ENCODE results near the gene LITAF. TPM values are rescaled to one million over a fixed set of nuclear protein-coding genes. Genes with fewer than 3 reads are reported as not detected.
A peak's percentile ranks its signal among the peaks of the same experiment; 100 is the strongest.
"Not testable (repeated sequence)": the region's sequence is repeated elsewhere in the genome, so short reads cannot be mapped to it uniquely, and the experiment has no call there.

Gene LITAF
- total RNA-seq, 1 donor from 2014 or later = 40.5 TPM

- intact Hi-C loops (cut with DNase I) = no loop called here
- DNase-seq (ENCODE audit: low spot score) = no peak
These were observed 3.6 kb downstream of the LITAF start for GRCh38 chr16:11583166-11583565.

- intact Hi-C loops (cut with DNase I) = no loop called here
- no peak for DNase-seq (ENCODE audit: low spot score)
These were observed 4.4 kb downstream of the LITAF start for GRCh38 chr16:11582157-11582814.

- intact Hi-C loops (cut with DNase I) = no loop called here
- DNase-seq (ENCODE audit: low spot score) = no peak
These were observed 5.0 kb downstream of the LITAF start for GRCh38 chr16:11581678-11582077.

GRCh38 chr16:11580451-11581086 is 6.2 kb downstream of the LITAF start:
- intact Hi-C loops (cut with DNase I) = no loop called here

GRCh38 chr16:11577290-11577660 is 9.4 kb downstream of the LITAF start:
- DNase-seq (ENCODE audit: low spot score); intact Hi-C loops (cut with DNase I): not testable (repeated sequence)

More at GRCh38 chr16:11580451-11581086, 6.2 kb downstream of the LITAF start:
- peak; percentile 36 for DNase-seq (ENCODE audit: low spot score)

GRCh38 chr16:11576427-11577289 is 10.1 kb downstream of the LITAF start:
- DNase-seq (ENCODE audit: low spot score) = no peak
- intact Hi-C loops (cut with DNase I) = no loop called here

- intact Hi-C loops (cut with DNase I) = no loop called here
- DNase-seq (ENCODE audit: low spot score) = no peak
These were observed 11.5 kb downstream of the LITAF start for GRCh38 chr16:11575223-11575589.

- intact Hi-C loops (cut with DNase I) = no loop called here
- DNase-seq (ENCODE audit: low spot score) = peak; percentile 53
These were observed 14.3 kb downstream of the LITAF start for GRCh38 chr16:11572301-11572995.

- no peak for DNase-seq (ENCODE audit: low spot score)
- intact Hi-C loops (cut with DNase I) = no loop called here
These were observed 15.2 kb downstream of the LITAF start for GRCh38 chr16:11571549-11571948.

- DNase-seq (ENCODE audit: low spot score) = no peak
- intact Hi-C loops (cut with DNase I) = no loop called here
These were observed 15.9 kb downstream of the LITAF start for GRCh38 chr16:11570806-11571205.

- no peak for DNase-seq (ENCODE audit: low spot score)
- intact Hi-C loops (cut with DNase I) = no loop called here
These were observed 16.5 kb downstream of the LITAF start for GRCh38 chr16:11570258-11570657.

GRCh38 chr16:11566398-11566797 is 20.3 kb downstream of the LITAF start:
- DNase-seq (ENCODE audit: low spot score) = no peak
- intact Hi-C loops (cut with DNase I) = no loop called here

GRCh38 chr16:11565665-11566064 is 21.1 kb downstream of the LITAF start:
- intact Hi-C loops (cut with DNase I) = no loop called here
- no peak for DNase-seq (ENCODE audit: low spot score)

GRCh38 chr16:11564046-11564926 is 22.4 kb downstream of the LITAF start:
- DNase-seq (ENCODE audit: low spot score) = no peak

GRCh38 chr16:11563493-11564040 is 23.2 kb downstream of the LITAF start:
- no peak for DNase-seq (ENCODE audit: low spot score)
- intact Hi-C loops (cut with DNase I) = no loop called here

More at GRCh38 chr16:11564046-11564926, 22.4 kb downstream of the LITAF start:
- intact Hi-C loops (cut with DNase I) = no loop called here

GRCh38 chr16:11562941-11563340 is 23.8 kb downstream of the LITAF start:
- intact Hi-C loops (cut with DNase I) = no loop called here
- DNase-seq (ENCODE audit: low spot score) = no peak

- intact Hi-C loops (cut with DNase I) = no loop called here
- DNase-seq (ENCODE audit: low spot score) = no peak
These were observed 24.3 kb downstream of the LITAF start for GRCh38 chr16:11562411-11562810.

GRCh38 chr16:11561856-11562255 is 24.9 kb downstream of the LITAF start:
- DNase-seq (ENCODE audit: low spot score) = no peak
- intact Hi-C loops (cut with DNase I) = no loop called here

- no peak for DNase-seq (ENCODE audit: low spot score)
- intact Hi-C loops (cut with DNase I) = no loop called here
These were observed 25.3 kb downstream of the LITAF start for GRCh38 chr16:11561454-11561805.
